ENCODE data around the gene CSPG4. TPM values are rescaled to one million over a fixed set of nuclear protein-coding genes. Genes with fewer than 3 reads are reported as not detected.
"Not testable (repeated sequence)": the region's sequence is repeated elsewhere in the genome, so short reads cannot be mapped to it uniquely, and the experiment has no call there.

CSPG4 gene
- total RNA-seq, 1 experiment from 2014 or later = 0.03 TPM

- in situ Hi-C loops (cut with HindIII; ENCODE audit: low pct_unique_long_range_greater_than_20kb, low sequenced_read_pairs) = no loop called here
- DNase-seq (ENCODE audit: low read depth) = no peak
Observed at GRCh38 chr15:75713338-75713895, 769 bp upstream of the CSPG4 start.

GRCh38 chr15:75711495-75711894 lies 1.2 kb downstream of the CSPG4 start:
- DNase-seq (ENCODE audit: low read depth); in situ Hi-C loops (cut with HindIII; ENCODE audit: low pct_unique_long_range_greater_than_20kb, low sequenced_read_pairs): not testable (repeated sequence)

GRCh38 chr15:75710874-75711273 lies 1.8 kb downstream of the CSPG4 start:
- in situ Hi-C loops (cut with HindIII; ENCODE audit: low pct_unique_long_range_greater_than_20kb, low sequenced_read_pairs); DNase-seq (ENCODE audit: low read depth): not testable (repeated sequence)

GRCh38 chr15:75709458-75709857 lies 3.2 kb downstream of the CSPG4 start:
- DNase-seq (ENCODE audit: low read depth); in situ Hi-C loops (cut with HindIII; ENCODE audit: low pct_unique_long_range_greater_than_20kb, low sequenced_read_pairs): not testable (repeated sequence)

- in situ Hi-C loops (cut with HindIII; ENCODE audit: low pct_unique_long_range_greater_than_20kb, low sequenced_read_pairs) = no loop called here
- DNase-seq (ENCODE audit: low read depth) = no peak
Observed at GRCh38 chr15:75706682-75706954, 6.0 kb downstream of the CSPG4 start.

- in situ Hi-C loops (cut with HindIII; ENCODE audit: low pct_unique_long_range_greater_than_20kb, low sequenced_read_pairs) = no loop called here
- DNase-seq (ENCODE audit: low read depth) = no peak
Observed at GRCh38 chr15:75705854-75706681, 6.6 kb downstream of the CSPG4 start.

- in situ Hi-C loops (cut with HindIII; ENCODE audit: low pct_unique_long_range_greater_than_20kb, low sequenced_read_pairs); DNase-seq (ENCODE audit: low read depth): not testable (repeated sequence)
Observed at GRCh38 chr15:75705375-75705774, 7.3 kb downstream of the CSPG4 start.

GRCh38 chr15:75704618-75705017 lies 8.0 kb downstream of the CSPG4 start:
- in situ Hi-C loops (cut with HindIII; ENCODE audit: low pct_unique_long_range_greater_than_20kb, low sequenced_read_pairs) = no loop called here
- DNase-seq (ENCODE audit: low read depth) = no peak

GRCh38 chr15:75704263-75704615 lies 8.4 kb downstream of the CSPG4 start:
- no peak for DNase-seq (ENCODE audit: low read depth)
- in situ Hi-C loops (cut with HindIII; ENCODE audit: low pct_unique_long_range_greater_than_20kb, low sequenced_read_pairs) = no loop called here

- DNase-seq (ENCODE audit: low read depth); in situ Hi-C loops (cut with HindIII; ENCODE audit: low pct_unique_long_range_greater_than_20kb, low sequenced_read_pairs): not testable (repeated sequence)
Observed at GRCh38 chr15:75703440-75704262, 9.0 kb downstream of the CSPG4 start.

GRCh38 chr15:75702436-75702835 lies 10.2 kb downstream of the CSPG4 start:
- in situ Hi-C loops (cut with HindIII; ENCODE audit: low pct_unique_long_range_greater_than_20kb, low sequenced_read_pairs) = no loop called here
- DNase-seq (ENCODE audit: low read depth) = no peak

GRCh38 chr15:75701071-75702003 lies 11.3 kb downstream of the CSPG4 start:
- DNase-seq (ENCODE audit: low read depth); in situ Hi-C loops (cut with HindIII; ENCODE audit: low pct_unique_long_range_greater_than_20kb, low sequenced_read_pairs): not testable (repeated sequence)

- in situ Hi-C loops (cut with HindIII; ENCODE audit: low pct_unique_long_range_greater_than_20kb, low sequenced_read_pairs) = not testable (repeated sequence)
Observed at GRCh38 chr15:75699961-75700874, 12.4 kb downstream of the CSPG4 start.

GRCh38 chr15:75699517-75699916 lies 13.1 kb downstream of the CSPG4 start:
- in situ Hi-C loops (cut with HindIII; ENCODE audit: low pct_unique_long_range_greater_than_20kb, low sequenced_read_pairs) = not testable (repeated sequence)

More at GRCh38 chr15:75699961-75700874, 12.4 kb downstream of the CSPG4 start:
- DNase-seq (ENCODE audit: low read depth) = not testable (repeated sequence)

GRCh38 chr15:75697974-75698747 lies 14.5 kb downstream of the CSPG4 start:
- DNase-seq (ENCODE audit: low read depth); in situ Hi-C loops (cut with HindIII; ENCODE audit: low pct_unique_long_range_greater_than_20kb, low sequenced_read_pairs): not testable (repeated sequence)

More at GRCh38 chr15:75699517-75699916, 13.1 kb downstream of the CSPG4 start:
- DNase-seq (ENCODE audit: low read depth) = not testable (repeated sequence)

GRCh38 chr15:75697523-75697922 lies 15.1 kb downstream of the CSPG4 start:
- in situ Hi-C loops (cut with HindIII; ENCODE audit: low pct_unique_long_range_greater_than_20kb, low sequenced_read_pairs) = no loop called here
- DNase-seq (ENCODE audit: low read depth) = no peak
